Esophagus muscularis mucosa (tissue), 3 donors: ENCODE measurements around the gene RNU6-1.

Source experiments
- CTCF ChIP-seq, 3 experiments: fragments of 200-600 bp in 2 of 3; fragments of 450-650 bp in 1 of 3; sonication (generic) in 2 of 3; IDR thresholded peaks; one replicate each; pipeline ENCODE4 v1.5.1; 2017 to 2019; ENCODE audit warnings: antibody characterized with exemption in 3 of 3, mild to moderate bottlenecking in 2 of 3, moderate library complexity in 1 of 3
- POLR2A ChIP-seq: fragments of 450-650 bp; IDR thresholded peaks from one replicate; pipeline ENCODE4 v1.6.1; 2017; ENCODE audit warnings: antibody characterized with exemption, moderate library complexity, mild to moderate bottlenecking, low read depth

- TF ChIP-seq CTCF (IDR thresholded peaks at IDR 0.05): peak; percentile 8 to 29 (median 11)
- TF ChIP-seq POLR2A: no peak
Measured at GRCh38 chr15:67838789-67839332, 984 bp downstream of the RNU6-1 start.
